Activated CD8-positive, alpha-beta T cell treated with anti-CD3 and anti-CD28 coated beads for 36 hours (primary cell): ENCODE measurements around the gene DOCK2. TPM values are rescaled to one million over a fixed set of nuclear protein-coding genes. Genes with fewer than 3 reads are reported as not detected.

Experiments
- ATAC-seq: fragments of 200-7000 bp; cut with Tn5 transposase; one replicate; pipeline ENCODE4 v1.10.0; 2021; ENCODE audit warnings: mild to moderate bottlenecking, moderate library complexity
- CTCF ChIA-PET: fragments of 350-600 bp; sonication (Branson Sonifier 250); formaldehyde crosslinking; loops from one replicate; lab custom pipeline; 2021; ENCODE audit warnings: antibody characterized with exemption; lab: Charles Lee
- POLR2A ChIA-PET: fragments of 350-600 bp; sonication (Branson Sonifier 250); formaldehyde crosslinking; loops from one replicate; lab custom pipeline; 2021; ENCODE audit warnings: antibody characterized with exemption; lab: Charles Lee
- DNase-seq: peaks from one replicate; pipeline ENCODE4 v3.0.0-alpha.2; 2020
- H3K27ac Mint-ChIP-seq: one replicate; pipeline ENCODE4 v1.8.0; 2021; ENCODE audit warnings: mild to moderate bottlenecking, mixed read lengths
- H3K27me3 Mint-ChIP-seq: one replicate; pipeline ENCODE4 v1.8.0; 2021; ENCODE audit warnings: mixed read lengths
- H3K36me3 Mint-ChIP-seq: one replicate; pipeline ENCODE4 v1.8.0; 2021; ENCODE audit warnings: low read depth, mixed read lengths
- H3K4me1 Mint-ChIP-seq: one replicate; pipeline ENCODE4 v1.8.0; 2021; ENCODE audit warnings: low read depth, mixed read lengths
- H3K4me3 Mint-ChIP-seq: one replicate; pipeline ENCODE4 v1.8.0; 2021; ENCODE audit warnings: mild to moderate bottlenecking, moderate library complexity, mixed read lengths
- H3K9me3 Mint-ChIP-seq: one replicate; pipeline ENCODE4 v1.8.0; 2021; ENCODE audit warnings: mixed read lengths
- intact Hi-C: fragments of 100-400 bp; cut with micrococcal nuclease; formaldehyde crosslinking; loops from one replicate; pipeline ENCODE4 v1.10.0; 2022
- total RNA-seq, 2 experiments: library from RNA; stranded (reverse); gene quantifications; one replicate each; pipeline ENCODE4 v1.2.3, GENCODE V29; 2021
- TF ChIP-seq, protein P1 (sequence below): fragments of 200-600 bp; IDR thresholded peaks from one replicate; pipeline ENCODE4 v1.8.0; 2022; ENCODE audit warnings: antibody characterized with exemption, mild to moderate bottlenecking

DOCK2 gene
- total RNA-seq, 2 experiments from 2014 or later, result 180 to 181 TPM

DNA sequence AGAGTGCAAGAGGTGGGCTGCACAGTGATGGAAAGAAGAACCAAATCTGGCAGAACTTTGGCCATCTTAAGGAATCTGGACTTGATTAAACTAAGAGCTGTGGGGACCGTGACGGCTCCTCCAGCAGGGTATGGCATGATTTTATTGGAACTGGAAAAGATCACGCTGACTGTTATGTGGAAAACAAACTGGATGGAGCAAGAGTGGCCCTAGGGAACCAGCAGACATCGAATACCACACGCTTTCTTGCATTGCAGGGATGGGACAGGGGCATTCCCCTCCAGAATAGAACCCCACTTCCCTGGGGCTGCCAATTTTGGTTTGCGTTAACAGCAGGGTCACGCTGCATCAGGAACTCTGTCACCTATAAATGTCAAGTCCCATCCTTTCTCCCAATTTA, 304.5 kb downstream of the DOCK2 start:
- intact Hi-C loops, result no loop called here
- Mint-ChIP-seq H3K27ac (no peak overlapping the region), H3K9me3 (no peaks in the 10 kb centered on the region), H3K36me3 (peaks cover 7% of the 10 kb centered on the region), H3K4me1 (peaks cover 10% of the 10 kb centered on the region), H3K4me3 (no peak overlapping the region), H3K27me3 (no peaks in the 10 kb centered on the region)
- CTCF ChIA-PET, result no interaction called here
- DNase-seq (no peak), ATAC-seq (no peak)
- TF ChIP-seq, protein P1, sequence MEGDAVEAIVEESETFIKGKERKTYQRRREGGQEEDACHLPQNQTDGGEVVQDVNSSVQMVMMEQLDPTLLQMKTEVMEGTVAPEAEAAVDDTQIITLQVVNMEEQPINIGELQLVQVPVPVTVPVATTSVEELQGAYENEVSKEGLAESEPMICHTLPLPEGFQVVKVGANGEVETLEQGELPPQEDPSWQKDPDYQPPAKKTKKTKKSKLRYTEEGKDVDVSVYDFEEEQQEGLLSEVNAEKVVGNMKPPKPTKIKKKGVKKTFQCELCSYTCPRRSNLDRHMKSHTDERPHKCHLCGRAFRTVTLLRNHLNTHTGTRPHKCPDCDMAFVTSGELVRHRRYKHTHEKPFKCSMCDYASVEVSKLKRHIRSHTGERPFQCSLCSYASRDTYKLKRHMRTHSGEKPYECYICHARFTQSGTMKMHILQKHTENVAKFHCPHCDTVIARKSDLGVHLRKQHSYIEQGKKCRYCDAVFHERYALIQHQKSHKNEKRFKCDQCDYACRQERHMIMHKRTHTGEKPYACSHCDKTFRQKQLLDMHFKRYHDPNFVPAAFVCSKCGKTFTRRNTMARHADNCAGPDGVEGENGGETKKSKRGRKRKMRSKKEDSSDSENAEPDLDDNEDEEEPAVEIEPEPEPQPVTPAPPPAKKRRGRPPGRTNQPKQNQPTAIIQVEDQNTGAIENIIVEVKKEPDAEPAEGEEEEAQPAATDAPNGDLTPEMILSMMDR, result no peak
- POLR2A ChIA-PET, result no interaction called here

DNA sequence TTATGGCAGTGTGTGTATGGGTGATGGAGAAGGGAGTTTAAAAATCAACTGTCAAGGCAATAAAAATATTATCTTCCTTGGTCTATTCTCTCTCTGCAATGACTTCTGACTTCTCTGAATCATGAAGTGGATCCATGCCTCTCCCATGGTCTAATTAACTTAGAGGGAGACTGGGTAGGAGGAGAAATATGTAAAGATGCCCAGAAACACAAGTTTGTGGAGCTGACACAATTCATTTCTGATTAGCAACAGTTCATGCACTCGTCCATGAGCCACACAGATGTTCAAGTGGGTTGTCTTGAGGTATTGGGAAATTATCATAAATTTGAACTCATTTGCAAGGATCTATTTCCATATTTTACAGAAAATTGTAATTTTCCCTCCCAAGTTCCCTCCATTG, 305.1 kb downstream of the DOCK2 start:
- POLR2A ChIA-PET, result no interaction called here
- H3K27me3 Mint-ChIP-seq, result no peaks in the 10 kb centered on the region
- H3K36me3 Mint-ChIP-seq, result peaks cover 9% of the 10 kb centered on the region
- no peaks in the 10 kb centered on the region for H3K9me3 Mint-ChIP-seq
- no peak overlapping the region for H3K4me3 Mint-ChIP-seq
- H3K27ac Mint-ChIP-seq, result no peak overlapping the region
- ATAC-seq (no peak), DNase-seq (no peak)
- CTCF ChIA-PET, result no interaction called here
- intact Hi-C loops, result no loop called here
- peaks cover 10% of the 10 kb centered on the region for H3K4me1 Mint-ChIP-seq
- TF ChIP-seq, protein P1, result no peak

DNA sequence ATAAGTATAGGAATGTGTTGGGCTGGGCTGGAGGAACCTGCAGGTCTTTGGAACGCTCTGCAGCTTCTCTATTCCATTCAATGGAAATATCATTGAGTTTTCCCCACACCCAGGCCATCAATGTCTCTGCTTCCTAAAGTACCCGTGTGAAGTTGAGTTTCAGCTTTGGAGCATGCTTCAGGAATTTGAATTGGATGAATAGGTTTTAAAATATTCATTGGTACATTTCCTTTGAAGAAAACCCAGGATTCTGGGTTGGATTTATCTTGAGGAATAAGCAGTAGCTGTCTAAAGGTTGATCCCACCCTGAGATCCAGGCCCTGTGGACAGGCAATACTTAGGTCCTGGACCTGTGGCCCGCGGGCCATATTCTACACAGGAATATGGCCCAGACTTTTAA, 306.0 kb downstream of the DOCK2 start:
- intact Hi-C loops, result no loop called here
- ChIA-PET POLR2A (no interaction called here), CTCF (no interaction called here)
- peaks cover 10% of the 10 kb centered on the region for H3K4me1 Mint-ChIP-seq
- TF ChIP-seq, protein P1, result no peak
- no peaks in the 10 kb centered on the region for H3K27me3 Mint-ChIP-seq
- H3K27ac Mint-ChIP-seq, result no peak overlapping the region
- no peak overlapping the region for H3K4me3 Mint-ChIP-seq
- no peaks in the 10 kb centered on the region for H3K9me3 Mint-ChIP-seq
- H3K36me3 Mint-ChIP-seq, result peaks cover 9% of the 10 kb centered on the region
- no peak for ATAC-seq
- DNase-seq, result no peak

DNA sequence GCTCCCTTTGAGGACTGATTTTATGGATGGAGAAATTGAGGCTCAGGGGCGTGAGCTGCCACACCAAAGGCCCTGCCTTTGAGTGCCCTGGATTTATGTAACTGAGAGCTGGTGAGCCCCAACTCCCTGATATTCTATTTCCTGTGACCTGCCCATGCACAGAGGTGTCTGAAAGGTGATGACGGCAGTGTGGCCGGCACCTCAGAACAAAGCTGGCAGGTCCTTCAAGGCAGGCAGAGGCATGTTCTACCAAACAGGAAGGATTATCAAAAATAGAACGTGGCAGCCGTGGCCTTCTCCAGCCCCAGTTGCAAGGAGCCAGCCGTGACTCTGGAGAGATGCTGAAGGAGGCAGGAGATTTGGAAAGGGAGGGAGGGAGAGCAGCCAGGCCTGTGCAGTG, 307.0 kb downstream of the DOCK2 start:
- POLR2A ChIA-PET, result no interaction called here
- Mint-ChIP-seq H3K4me1 (peaks cover 10% of the 10 kb centered on the region), H3K4me3 (no peak overlapping the region), H3K27ac (no peak overlapping the region), H3K9me3 (no peaks in the 10 kb centered on the region), H3K27me3 (no peaks in the 10 kb centered on the region), H3K36me3 (peaks cover 12% of the 10 kb centered on the region)
- ATAC-seq (no peak), DNase-seq (no peak)
- CTCF ChIA-PET, result no interaction called here
- TF ChIP-seq, protein P1, result no peak
- intact Hi-C loops, result no loop called here

DNA sequence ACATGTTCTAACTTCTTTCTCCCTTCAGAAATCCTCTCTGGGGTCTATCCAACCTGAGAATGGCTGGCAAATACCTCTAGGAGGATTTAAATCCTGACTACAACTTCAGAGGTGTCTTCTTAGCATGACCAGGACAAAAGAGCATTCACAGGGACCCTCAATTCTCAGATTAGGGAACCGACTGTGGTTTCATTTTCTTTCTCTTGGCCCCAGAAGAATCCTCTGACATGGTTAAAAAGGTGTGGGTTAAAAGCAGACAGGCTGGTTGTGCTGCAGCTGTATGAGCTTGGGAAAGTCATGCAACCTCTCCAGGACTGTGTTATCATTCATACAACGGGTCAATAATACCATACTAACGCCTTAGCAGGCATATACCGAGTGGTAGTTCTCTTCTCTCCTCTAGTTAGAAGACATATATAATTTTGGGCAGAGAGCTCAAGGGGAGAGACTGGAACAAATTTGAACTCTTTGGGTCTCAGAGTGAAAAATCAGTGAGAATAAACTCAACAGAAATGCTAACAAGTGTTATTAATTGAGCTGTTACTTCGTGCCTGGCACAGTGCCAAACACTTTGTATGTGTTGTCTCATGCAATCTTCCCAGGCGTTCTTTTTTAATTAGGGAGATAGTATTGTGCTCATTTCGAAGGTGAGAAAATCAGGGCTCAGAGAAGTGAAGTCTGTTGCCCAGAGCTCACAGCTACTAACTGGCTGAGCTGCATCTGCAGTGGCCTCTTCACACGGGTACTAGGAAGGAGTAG, 308.0 kb downstream of the DOCK2 start:
- CTCF ChIA-PET, result interaction anchor here (1.0 kb wide), 1 partner anchor 36 kb away, joined by 4 read pairs; the partner anchor contains the start of gene INSYN2B
- H3K27me3 Mint-ChIP-seq, result no peaks in the 10 kb centered on the region

More for the DNA sequence above, 308.0 kb downstream of the DOCK2 start:
- Mint-ChIP-seq H3K4me1 (peaks cover 10% of the 10 kb centered on the region), H3K9me3 (no peaks in the 10 kb centered on the region), H3K4me3 (no peak overlapping the region), H3K27ac (no peak overlapping the region), H3K36me3 (peaks cover 16% of the 10 kb centered on the region)
- TF ChIP-seq, protein P1, result no peak
- DNase-seq, result no peak
- POLR2A ChIA-PET, result no interaction called here
- ATAC-seq, result no peak
- intact Hi-C loops, result no loop called here
